H1 (cell line): ENCODE results near the gene SLC20A1. TPM values are rescaled to one million over a fixed set of nuclear protein-coding genes. Genes with fewer than 3 reads are reported as not detected.

ENCODE experiments used
- CTCF ChIA-PET: fragments of 300-600 bp; sonication (Branson Sonifier 250); formaldehyde crosslinking; loops from one replicate; lab custom pipeline; 2021; ENCODE audit not compliant: partially characterized antibody; lab: Charles Lee
- POLR2A ChIA-PET: fragments of 300-600 bp; sonication (Branson Sonifier 250); formaldehyde crosslinking; loops from one replicate; lab custom pipeline; 2021; ENCODE audit warnings: inconsistent platforms; ENCODE audit not compliant: partially characterized antibody; lab: Charles Lee
- DNase-seq, 2 experiments: peaks; one replicate each; pipeline versions ENCODE4 v3.0.0 to v3.0.0-alpha.2; 2010 to 2022; ENCODE audit warnings: low spot score in 2 of 2, low read depth in 1 of 2, mixed read lengths in 1 of 2
- FAIRE-seq: peaks from 2 replicates; lab custom pipeline; 2011; peaks lifted over from hg19 to GRCh38; lab: Jason Lieb, UNC
- H2AFZ ChIP-seq: 2 replicates; pipeline ENCODE4 v1.8.1; 2012; ENCODE audit warnings: low read length, inconsistent platforms
- H2AK5ac ChIP-seq: 2 replicates; pipeline ENCODE4 v1.6.1; 2013; ENCODE audit warnings: low read depth, low read length
- H2BK120ac ChIP-seq: replicated peaks from 2 replicates; pipeline ENCODE3; 2013; ENCODE audit warnings: low read depth, low read length, inconsistent platforms
- H2BK12ac ChIP-seq: 2 replicates; pipeline ENCODE4 v1.6.1; 2013; ENCODE audit warnings: low read depth, low read length
- H2BK15ac ChIP-seq: 2 replicates; pipeline ENCODE4 v1.6.1; 2013; ENCODE audit warnings: low read length
- H2BK20ac ChIP-seq: 2 replicates; pipeline ENCODE4 v1.6.1; 2013; ENCODE audit warnings: low read length
- H2BK5ac ChIP-seq: 2 replicates; pipeline ENCODE4 v1.6.1; 2013; ENCODE audit warnings: low read depth, low read length
- H3K14ac ChIP-seq: 2 replicates; pipeline ENCODE4 v1.6.1; 2013; ENCODE audit warnings: inconsistent platforms; ENCODE audit not compliant: insufficient read length
- H3K18ac ChIP-seq: 2 replicates; pipeline ENCODE4 v1.6.1; 2013; ENCODE audit warnings: low read length; ENCODE audit errors: extremely low read depth
- H3K23ac ChIP-seq: 2 replicates; pipeline ENCODE4 v1.6.1; 2013; ENCODE audit warnings: inconsistent platforms; ENCODE audit not compliant: insufficient read length
- H3K23me2 ChIP-seq: 2 replicates; pipeline ENCODE4 v1.6.1; 2013; ENCODE audit warnings: low read depth, low read length
- H3K27ac ChIP-seq: 2 replicates; pipeline ENCODE4 v1.6.1; 2011; ENCODE audit warnings: low read depth, low read length, inconsistent platforms
- H3K27me3 ChIP-seq, 4 experiments: replicated peaks in 1 of 4; 1 replicate in 1 of 4; 2 replicates in 3 of 4; pipeline versions ENCODE4 v1.6.1 to v1.8.1; 2011 to 2013; ENCODE audit warnings: low read length in 3 of 4, mild to moderate bottlenecking in 3 of 4, inconsistent platforms in 2 of 4, mixed read lengths in 2 of 4, moderate library complexity in 1 of 4; ENCODE audit not compliant: control insufficient read depth in 3 of 4, insufficient read depth in 3 of 4; ENCODE audit errors: extremely low read depth in 1 of 4
- H3K36me3 ChIP-seq, 4 experiments: 2 replicates each; pipeline versions ENCODE4 v1.6.1 to v1.8.1; 2011 to 2013; ENCODE audit warnings: mild to moderate bottlenecking in 4 of 4, low read length in 3 of 4, moderate library complexity in 2 of 4, control low read depth in 1 of 4, inconsistent platforms in 1 of 4; ENCODE audit not compliant: insufficient read depth in 4 of 4, control insufficient read depth in 2 of 4
- H3K4ac ChIP-seq: replicated peaks from 2 replicates; pipeline ENCODE3; 2013; ENCODE audit warnings: low read length, low read depth, mixed read lengths, inconsistent platforms; ENCODE audit not compliant: insufficient read length
- H3K4me1 ChIP-seq, 4 experiments: replicated peaks in 1 of 4; 1 replicate in 1 of 4; 2 replicates in 3 of 4; pipeline versions ENCODE4 v1.6.1 to v1.8.1; 2011 to 2013; ENCODE audit warnings: low read length in 3 of 4, inconsistent platforms in 2 of 4, mixed read lengths in 1 of 4; ENCODE audit not compliant: insufficient read depth in 4 of 4, control insufficient read depth in 3 of 4
- H3K4me2 ChIP-seq, 2 experiments: 2 replicates each; pipeline versions ENCODE4 v1.6.1 to v1.8.1; 2011 to 2013; ENCODE audit warnings: low read depth in 2 of 2, low read length in 2 of 2, control low read depth in 1 of 2, inconsistent platforms in 1 of 2, mild to moderate bottlenecking in 1 of 2; ENCODE audit not compliant: insufficient read depth in 1 of 2
- H3K4me3 ChIP-seq, 4 experiments: fragments of 200-600, 300-600 bp in 1 of 4; sonication (generic), shearing (Covaris generic), sonication (Bioruptor Twin) in 1 of 4; 2 replicates each; pipeline versions ENCODE4 v1.5.1 to v1.8.1; 2011 to 2016; ENCODE audit warnings: low read length in 4 of 4, low read depth in 3 of 4, control low read depth in 2 of 4, inconsistent platforms in 2 of 4, mild to moderate bottlenecking in 2 of 4, mixed read lengths in 1 of 4, moderate library complexity in 1 of 4; ENCODE audit not compliant: insufficient read depth in 2 of 4; ENCODE audit errors: extremely low read depth in 1 of 4
- H3K56ac ChIP-seq: replicated peaks from 2 replicates; pipeline ENCODE3; 2013; ENCODE audit warnings: low read depth, mild to moderate bottlenecking, mixed read lengths, low read length, inconsistent platforms; ENCODE audit not compliant: insufficient read length
- H3K79me1 ChIP-seq: 2 replicates; pipeline ENCODE4 v1.6.1; 2013; ENCODE audit warnings: low read depth, low read length, control low read depth
- H3K79me2 ChIP-seq, 2 experiments: 2 replicates each; pipeline versions ENCODE4 v1.6.1 to v1.8.1; 2012 to 2013; ENCODE audit warnings: low read length in 2 of 2, mild to moderate bottlenecking in 2 of 2, inconsistent platforms in 1 of 2; ENCODE audit not compliant: insufficient read depth in 2 of 2, control insufficient read depth in 1 of 2
- H3K9ac ChIP-seq, 4 experiments: replicated peaks in 1 of 4; 1 replicate in 1 of 4; 2 replicates in 3 of 4; pipeline versions ENCODE4 v1.6.1 to v1.8.1; 2011 to 2013; ENCODE audit warnings: low read depth in 3 of 4, low read length in 3 of 4, control low read depth in 2 of 4, mild to moderate bottlenecking in 2 of 4, moderate library complexity in 2 of 4, inconsistent platforms in 1 of 4; ENCODE audit errors: extremely low read depth in 1 of 4
- H3K9me3 ChIP-seq, 2 experiments: 2 replicates each; pipeline versions ENCODE4 v1.6.1 to v1.8.1; 2012 to 2013; ENCODE audit warnings: mild to moderate bottlenecking in 2 of 2, moderate library complexity in 2 of 2, control low read depth in 1 of 2, inconsistent platforms in 1 of 2, low read depth in 1 of 2, low read length in 1 of 2, mixed read lengths in 1 of 2; ENCODE audit not compliant: insufficient read depth in 2 of 2
- H4K20me1 ChIP-seq, 2 experiments: replicated peaks in 1 of 2; 2 replicates each; pipeline versions ENCODE3 to v1.8.1; 2011 to 2013; ENCODE audit warnings: inconsistent platforms in 2 of 2, low read length in 2 of 2, mild to moderate bottlenecking in 1 of 2; ENCODE audit not compliant: insufficient read depth in 2 of 2, control insufficient read depth in 1 of 2
- H4K5ac ChIP-seq: 2 replicates; pipeline ENCODE4 v1.6.1; 2013; ENCODE audit warnings: low read length, low read depth, mixed read lengths, inconsistent platforms; ENCODE audit not compliant: insufficient read length
- H4K8ac ChIP-seq: 2 replicates; pipeline ENCODE4 v1.8.0; 2013; ENCODE audit warnings: mild to moderate bottlenecking, moderate library complexity, low read length, inconsistent platforms; ENCODE audit not compliant: insufficient read depth; ENCODE audit errors: extremely low read depth
- H4K91ac ChIP-seq: replicated peaks from 2 replicates; pipeline ENCODE3; 2013; ENCODE audit warnings: low read length, mixed read lengths, inconsistent platforms; ENCODE audit not compliant: insufficient read length
- BACH1 ChIP-seq: IDR thresholded peaks from 2 replicates; pipeline ENCODE4 v1.6.1; 2012; ENCODE audit warnings: low read length, improper control_type of control experiment
- CHD1 ChIP-seq: IDR thresholded peaks from 2 replicates; pipeline ENCODE4 v1.6.1; 2012; ENCODE audit warnings: low read depth, low read length, improper control_type of control experiment
- CTCF ChIP-seq, 3 experiments: IDR thresholded peaks; 1 replicate in 2 of 3; 2 replicates in 1 of 3; pipeline versions ENCODE4 v1.5.1 to v1.6.1; 2011; ENCODE audit warnings: low read length in 3 of 3, mild to moderate bottlenecking in 3 of 3, inconsistent platforms in 2 of 3, low read depth in 1 of 3, moderate library complexity in 1 of 3; ENCODE audit not compliant: insufficient read depth in 1 of 3; ENCODE audit errors: control extremely low read depth in 1 of 3
- JUND ChIP-seq: IDR thresholded peaks from 2 replicates; pipeline ENCODE4 v1.6.1; 2011; ENCODE audit warnings: mild to moderate bottlenecking, improper control_type of control experiment, low read length
- KDM1A ChIP-seq: fragments of 200-600, 300-600 bp; sonication (generic); IDR thresholded peaks from 2 replicates; pipeline ENCODE4 v1.7.1; 2016; ENCODE audit warnings: mild to moderate bottlenecking, low read length, borderline replicate concordance
- MAX ChIP-seq: IDR thresholded peaks from 2 replicates; pipeline ENCODE4 v1.6.1; 2012; ENCODE audit warnings: inconsistent platforms
- RAD21 ChIP-seq, 2 experiments: IDR thresholded peaks in 1 of 2; conservative IDR thresholded peaks in 1 of 2; 2 replicates each; pipeline ENCODE4 v1.6.1; 2011; ENCODE audit warnings: low read depth in 2 of 2, low read length in 2 of 2, improper control_type of control experiment in 1 of 2, inconsistent platforms in 1 of 2, mild to moderate bottlenecking in 1 of 2, moderate library complexity in 1 of 2
- RFX5 ChIP-seq: IDR thresholded peaks from 2 replicates; pipeline ENCODE4 v1.6.1; 2011; ENCODE audit warnings: low read depth, low read length, improper control_type of control experiment, borderline replicate concordance
- TEAD4 ChIP-seq: IDR thresholded peaks from 2 replicates; pipeline ENCODE4 v1.6.1; 2012; ENCODE audit warnings: low read depth, low read length, inconsistent platforms, mixed read lengths
- WGBS, 2 experiments: shearing (Covaris generic) in 1 of 2; methylation state at CpG; one replicate each; pipeline versions ENCODE4 v1.1.6 to v1.1.7; 2013 to 2015; ENCODE audit warnings: low lambda C conversion rate in 2 of 2, mixed read lengths in 2 of 2, inconsistent platforms in 1 of 2, low coverage in 1 of 2, missing lambda C conversion rate in 1 of 2; ENCODE audit not compliant: insufficient replicate concordance in 2 of 2, insufficient coverage in 1 of 2, insufficient read length in 1 of 2; ENCODE audit errors: extremely low coverage in 1 of 2, missing lambda C conversion rate in 1 of 2; 5-methylcytosine and 5-hydroxymethylcytosine counted together
- polyA plus RNA-seq, 7 experiments: library from polyadenylated mRNA; depleted of rRNA in 3 of 7; stranded (reverse) in 5 of 7; unstranded in 2 of 7; fragments of >200 nt in 5 of 7; fragments of 200-250 nt in 2 of 7; gene quantifications; 1 replicate in 5 of 7; 2 replicates in 1 of 7; 4 replicates in 1 of 7; pipeline versions ENCODE4 v1.2.1 to v1.2.3, GENCODE V29; 2011 to 2013; ENCODE audit warnings: missing spikeins in 2 of 7, mixed read lengths in 2 of 7
- total RNA-seq: library from RNA; stranded (reverse); fragmentation: NEBNext Ultra II Directional; extraction: Animal tissue kit (Norgen Biotek cat#: 25700); gene quantifications from 2 replicates; pipeline ENCODE4 v1.2.1, GENCODE V29; 2021

SLC20A1 gene
- total and polyA plus RNA-seq, 2 of the 8 experiments (the other 6 are each of a cell fraction or from before 2014, with no cell fraction given) = 42.6 to 105 TPM

GRCh38 chr2:112690853-112691401, 45.2 kb downstream of the SLC20A1 start:
- Histone ChIP-seq H3K4me3 (no peak overlapping the region), H3K4me2 (no peak overlapping the region), H2BK120ac (no peak overlapping the region), H3K79me2 (no peaks in the 10 kb centered on the region), H4K8ac (no peak overlapping the region; the same call in 1 of the 2 replicates), H2BK20ac (no peak overlapping the region), H3K23me2 (no peaks in the 10 kb centered on the region), H3K14ac (no peak overlapping the region), H3K79me1 (no peaks in the 10 kb centered on the region), H4K5ac (no peak overlapping the region), H3K23ac (no peak overlapping the region), H4K91ac (no peak overlapping the region), H2AFZ (peak overlapping the region; percentile 98; the same call in 1 of the 2 replicates), H2BK15ac (no peak overlapping the region), H4K20me1 (no peaks in the 10 kb centered on the region), H3K4me1 (peaks cover 0 to 6% (median 3%) of the 10 kb centered on the region in 4 experiments; a peak in 4 of 7 replicates), H3K9ac (no peak overlapping the region), H3K36me3 (no peaks in the 10 kb centered on the region), H3K18ac (no peak overlapping the region), H2BK12ac (no peak overlapping the region), H3K4ac (no peak overlapping the region), H2AK5ac (no peak overlapping the region), H2BK5ac (no peak overlapping the region), H3K56ac (no peak overlapping the region), H3K27ac (no peak overlapping the region), H3K27me3 (no peaks in the 10 kb centered on the region), H3K9me3 (no peaks in the 10 kb centered on the region)
- WGBS, 2 experiments = 81% methylated on average over 9 of the region's 9 CpGs; no CpG with 5 or more reads in 1 of the 2 experiments
- peak; percentile 7 to 62 for DNase-seq
- no peak for FAIRE-seq
- POLR2A ChIA-PET = interaction anchor here (0.9 kb wide), 1 partner anchor 46 kb away, joined by 3 read pairs; no protein-coding TSS in a partner anchor
- CTCF ChIA-PET = interaction anchor here (0.6 to 4.9 kb wide), 21 partner anchors 9 to 494 kb away, joined by 3 to 37 read pairs (median 4); no protein-coding TSS in a partner anchor
- no peak for TF ChIP-seq JUND
- TF ChIP-seq CTCF (IDR thresholded peaks at IDR 0.05; ENCODE audit: control extremely low read depth in 1 of 3, insufficient read depth in 1 of 3, low read depth in 1 of 3, low read length in 3 of 3) = peak; percentile 53 to 57 (median 56); a peak in 3 of 4 replicates
- TF ChIP-seq BACH1 = no peak
- no peak for TF ChIP-seq RFX5
- TF ChIP-seq KDM1A = peak; percentile 72; the same call in 1 of the 2 replicates
- no peak for TF ChIP-seq TEAD4
- TF ChIP-seq RAD21 (IDR thresholded peaks at IDR 0.05 in 1 of 2, conservative IDR thresholded peaks at IDR 0.05 in 1 of 2; ENCODE audit: low read depth in 2 of 2, low read length in 2 of 2) = peak; percentile 59 to 67
- 0 out of 2 replicates have a peak, but pooled peaks have one; percentile 17 for TF ChIP-seq MAX
- no peak for TF ChIP-seq CHD1
